HepG2 (cell line): Measurements from ENCODE around the gene MCAM. TPM values are rescaled to one million over a fixed set of nuclear protein-coding genes. Genes with fewer than 3 reads are reported as not detected.
A peak's percentile ranks its signal among the peaks of the same experiment; 100 is the strongest.

Experiments used
- ARID2 ChIP-seq: sonication (generic); formaldehyde crosslinking; IDR thresholded peaks from 2 replicates; pipeline ENCODE4 v1.8.1; 2022; ENCODE audit warnings: mild to moderate bottlenecking, missing genetic modification reagents, borderline replicate concordance
- CTCF ChIP-seq: sonication (generic); formaldehyde crosslinking; IDR thresholded peaks from 2 replicates; pipeline ENCODE4 v1.5.0; 2020; ENCODE audit warnings: mild to moderate bottlenecking, missing genetic modification reagents, moderate library complexity
- IRF2 ChIP-seq: IDR thresholded peaks from 2 replicates; pipeline ENCODE4 v1.6.1; 2018; ENCODE audit warnings: missing genetic modification reagents, missing compliant biosample characterization
- ISX ChIP-seq: sonication (generic); formaldehyde crosslinking; conservative IDR thresholded peaks from 2 replicates; pipeline ENCODE4 v1.5.0; 2020; ENCODE audit warnings: missing genetic modification reagents
- KMT2A ChIP-seq: sonication (generic); formaldehyde crosslinking; IDR thresholded peaks from 2 replicates; pipeline ENCODE4 v1.4.0; 2020; ENCODE audit warnings: missing genetic modification reagents
- MAX ChIP-seq: IDR thresholded peaks from 2 replicates; pipeline ENCODE4 v1.6.1; 2012; ENCODE audit warnings: inconsistent platforms
- PATZ1 ChIP-seq: sonication (generic); formaldehyde crosslinking; IDR thresholded peaks from 2 replicates; pipeline ENCODE4 v1.4.0; 2020; ENCODE audit warnings: missing genetic modification reagents
- POLR2AphosphoS5 ChIP-seq: IDR thresholded peaks from 2 replicates; pipeline ENCODE4 v1.6.1; 2012; ENCODE audit warnings: low read depth, low read length
- TERF1 ChIP-seq: sonication (generic); formaldehyde crosslinking; IDR thresholded peaks from 2 replicates; pipeline ENCODE4 v1.8.0; 2022; ENCODE audit warnings: mild to moderate bottlenecking, missing genetic modification reagents, moderate library complexity
- THAP11 ChIP-seq: IDR thresholded peaks from 2 replicates; pipeline ENCODE4 v1.6.1; 2016; ENCODE audit warnings: missing biosample characterization, missing genetic modification reagents
- polyA plus RNA-seq, 8 experiments: library from polyadenylated mRNA; depleted of rRNA in 3 of 8; stranded (reverse) in 7 of 8; unstranded in 1 of 8; fragments of >200 nt; fragmentation: Illumina TruSeq in 4 of 8; extraction: Trizol in 4 of 8; gene quantifications; 2 replicates each; pipeline versions ENCODE4 v1.2.1 to v1.2.3, GENCODE V29; 2011 to 2016; ENCODE audit warnings: low read depth in 4 of 8, missing spikeins in 1 of 8, mixed read lengths in 1 of 8; ENCODE audit not compliant: insufficient read depth in 1 of 8
- total RNA-seq, 5 experiments: library from RNA; depleted of rRNA; stranded (reverse); fragments of >200 nt; fragmentation: Illumina TruSeq; extraction: Trizol; gene quantifications; 2 replicates each; pipeline ENCODE4 v1.2.3, GENCODE V29; 2016; ENCODE audit warnings: low read depth in 1 of 5

Gene MCAM
- total and polyA plus RNA-seq, 2 of the 13 experiments (the other 11 are each of a cell fraction or from before 2014, with no cell fraction given) = 12.1 to 15.2 TPM

GRCh38 chr11:119338318-119338890 is 21.5 kb upstream of the MCAM start (continued):
- TF ChIP-seq PATZ1 = peak; percentile 37; the same call in 1 of the 2 replicates
- 0 out of 2 replicates have a peak, but pooled peaks have one; percentile 35 for TF ChIP-seq IRF2
- TF ChIP-seq ISX = no peak
- TF ChIP-seq TERF1 (CRISPR knock-in tag) = no peak
- TF ChIP-seq MAX = 0 out of 2 replicates have a peak, but pooled peaks have one; percentile 26
- TF ChIP-seq CTCF = peak; percentile 83
- TF ChIP-seq POLR2AphosphoS5 = no peak
- TF ChIP-seq ARID2 (CRISPR knock-in tag) = no peak
- TF ChIP-seq KMT2A = 0 out of 2 replicates have a peak, but pooled peaks have one; percentile 33
- 0 out of 2 replicates have a peak, but pooled peaks have one; percentile 18 for TF ChIP-seq THAP11 (CRISPR knock-in tag)
